GM13977 (cell line): ENCODE measurements around the gene TRAF3IP1.

Experiments used
- DNase-seq: peaks from one replicate; pipeline ENCODE4 v3.0.0; 2012; ENCODE audit warnings: low spot score
- in situ Hi-C: fragments of 300-500 bp; cut with MboI; formaldehyde crosslinking; loops from one replicate; pipeline ENCODE4 v1.12.0; 2022; ENCODE audit warnings: low sequenced_read_pairs, low pct_unique_long_range_greater_than_20kb, mixed read lengths, inconsistent platforms; ENCODE audit not compliant: unreplicated experiment
- TF ChIP-seq, protein P1 (sequence below): IDR thresholded peaks from 2 replicates; pipeline ENCODE4 v1.5.1; 2012; ENCODE audit warnings: mild to moderate bottlenecking, control low read depth; ENCODE audit not compliant: insufficient read depth; ENCODE audit errors: extremely low read depth, missing control alignments

The TRAF3IP1 gene

DNA sequence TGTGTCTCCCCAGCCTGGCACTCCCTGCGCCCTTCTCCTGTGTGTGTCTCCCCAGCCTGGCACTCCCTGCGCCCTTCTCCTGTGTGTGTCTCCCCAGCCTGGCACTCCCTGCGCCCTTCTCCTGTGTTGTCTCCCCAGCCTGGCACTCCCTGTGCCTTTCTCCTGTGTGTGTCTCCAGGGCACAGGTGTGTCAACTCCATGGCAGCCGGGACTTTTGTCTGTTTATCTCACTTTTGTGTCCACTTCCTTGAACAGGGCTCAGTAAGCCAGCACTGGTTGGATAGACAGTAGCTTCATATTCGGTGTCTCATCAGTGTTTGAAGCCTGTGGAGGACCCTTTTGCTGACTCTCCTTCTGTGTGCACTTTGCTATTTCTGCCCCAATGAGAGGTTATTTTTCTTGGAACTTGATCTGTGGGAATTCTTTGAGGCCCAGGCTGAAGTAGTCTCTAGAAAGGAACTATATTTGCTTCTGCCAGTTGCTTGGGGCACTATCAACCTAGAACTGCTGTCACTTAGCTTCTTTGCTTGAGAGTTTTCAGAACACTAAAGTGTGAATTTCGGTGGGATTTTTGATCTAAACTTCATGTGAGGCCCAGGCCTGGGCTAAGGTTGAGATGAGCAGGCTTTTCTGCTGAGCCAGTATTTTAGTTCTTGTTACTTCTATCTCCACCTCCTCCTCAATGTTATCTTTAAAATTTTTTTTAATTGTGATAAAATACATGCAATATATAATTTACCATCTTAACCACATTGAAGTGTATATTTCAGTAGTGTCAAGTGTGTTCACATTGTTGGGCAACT, 98.1 kb downstream of the TRAF3IP1 start:
- TF ChIP-seq, protein P1, sequence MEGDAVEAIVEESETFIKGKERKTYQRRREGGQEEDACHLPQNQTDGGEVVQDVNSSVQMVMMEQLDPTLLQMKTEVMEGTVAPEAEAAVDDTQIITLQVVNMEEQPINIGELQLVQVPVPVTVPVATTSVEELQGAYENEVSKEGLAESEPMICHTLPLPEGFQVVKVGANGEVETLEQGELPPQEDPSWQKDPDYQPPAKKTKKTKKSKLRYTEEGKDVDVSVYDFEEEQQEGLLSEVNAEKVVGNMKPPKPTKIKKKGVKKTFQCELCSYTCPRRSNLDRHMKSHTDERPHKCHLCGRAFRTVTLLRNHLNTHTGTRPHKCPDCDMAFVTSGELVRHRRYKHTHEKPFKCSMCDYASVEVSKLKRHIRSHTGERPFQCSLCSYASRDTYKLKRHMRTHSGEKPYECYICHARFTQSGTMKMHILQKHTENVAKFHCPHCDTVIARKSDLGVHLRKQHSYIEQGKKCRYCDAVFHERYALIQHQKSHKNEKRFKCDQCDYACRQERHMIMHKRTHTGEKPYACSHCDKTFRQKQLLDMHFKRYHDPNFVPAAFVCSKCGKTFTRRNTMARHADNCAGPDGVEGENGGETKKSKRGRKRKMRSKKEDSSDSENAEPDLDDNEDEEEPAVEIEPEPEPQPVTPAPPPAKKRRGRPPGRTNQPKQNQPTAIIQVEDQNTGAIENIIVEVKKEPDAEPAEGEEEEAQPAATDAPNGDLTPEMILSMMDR, result no peak
- DNase-seq, result no peak
- in situ Hi-C loops, result no loop called here

- in situ Hi-C loops, result no loop called here
- TF ChIP-seq, protein P1, result no peak
- no peak for DNase-seq
These were observed 98.8 kb downstream of the TRAF3IP1 start for GRCh38 chr2:238418999-238419546.

GRCh38 chr2:238420442-238420841, 100.1 kb downstream of the TRAF3IP1 start:
- in situ Hi-C loops, result no loop called here
- DNase-seq, result no peak
- TF ChIP-seq, protein P1, result no peak

DNA sequence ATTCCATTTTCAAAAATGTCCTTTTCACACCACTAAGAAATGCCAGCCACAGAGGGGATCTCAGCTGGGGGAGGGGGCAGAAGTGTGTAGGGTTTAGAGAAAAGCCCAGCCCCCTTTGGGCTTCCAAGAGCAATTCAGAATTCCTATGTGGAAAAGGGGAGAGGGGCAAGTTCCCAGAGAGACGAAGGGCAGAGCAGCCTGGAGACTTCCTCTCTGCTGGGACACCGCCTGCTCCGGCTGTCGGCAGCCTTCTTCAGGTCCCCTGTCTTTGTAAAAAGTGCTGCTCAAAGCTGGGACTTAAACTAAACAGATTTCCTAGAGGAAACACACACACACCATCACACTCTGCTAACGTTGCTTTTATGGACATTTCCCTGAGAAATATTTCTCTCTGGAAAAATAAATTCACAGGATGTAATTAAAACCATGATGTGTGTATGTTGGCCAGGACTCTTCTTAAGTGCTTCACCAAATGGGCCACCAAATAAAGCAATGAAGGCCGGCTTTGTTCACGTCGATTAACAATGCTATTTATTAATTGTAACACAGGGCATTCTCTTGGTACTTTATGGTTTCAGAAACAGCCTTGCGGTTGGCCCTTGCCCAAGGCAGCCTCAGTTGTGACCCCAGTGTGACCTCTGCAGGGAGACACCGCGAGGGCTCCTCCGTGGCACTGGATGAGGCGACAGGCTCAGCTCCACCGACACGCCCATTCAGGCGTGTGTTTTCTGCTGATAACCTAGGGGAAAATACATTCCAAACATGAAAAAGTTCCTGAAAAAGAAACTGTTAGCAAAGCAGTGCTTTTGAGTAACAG, 100.8 kb downstream of the TRAF3IP1 start:
- in situ Hi-C loops, result no loop called here
- DNase-seq, result no peak
- TF ChIP-seq, protein P1, result no peak

DNA sequence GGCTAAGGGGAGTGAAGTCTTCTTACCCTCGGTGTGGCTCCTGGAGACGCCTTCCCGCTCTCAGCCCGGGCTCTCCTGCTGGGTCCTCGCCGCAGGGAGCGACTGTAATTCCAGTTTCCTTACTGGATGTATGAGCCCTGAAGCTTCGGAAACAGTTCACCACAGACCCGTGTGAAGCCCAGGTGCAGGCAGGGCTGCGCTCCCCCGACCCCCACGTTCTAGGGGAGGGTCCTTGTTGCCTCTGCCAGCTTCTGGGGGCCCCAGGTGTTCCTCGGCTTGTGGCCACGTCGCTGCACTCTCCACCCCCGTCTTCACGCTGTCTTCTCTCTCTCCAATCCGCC, 101.3 kb downstream of the TRAF3IP1 start:
- in situ Hi-C loops, result no loop called here
- DNase-seq, result no peak
- TF ChIP-seq, protein P1, result no peak

GRCh38 chr2:238422285-238422684, 102.0 kb downstream of the TRAF3IP1 start:
- in situ Hi-C loops, result no loop called here
- TF ChIP-seq, protein P1, result no peak
- no peak for DNase-seq
